ENCODE results near the gene JAKMIP2.
"Not testable (repeated sequence)": the region's sequence is repeated elsewhere in the genome, so short reads cannot be mapped to it uniquely, and the experiment has no call there.

- TF ChIP-seq POLR2A, POLR2AphosphoS5, TAF1, SPI1 (IDR thresholded peaks at IDR 0.05; ENCODE audit: low read depth, low read length): not testable (repeated sequence)
Measured at GRCh38 chr5:147721191-147721960, 61.2 kb downstream of the JAKMIP2 start.

All from GM12891 (cell line).